ENCODE data around the gene IMPG2.

IMPG2 gene

GRCh38 chr3:101273156-101273555 lies 47.2 kb downstream of the IMPG2 start:
- DNase-seq, result no peak

- DNase-seq, result no peak
Measured at GRCh38 chr3:101271728-101272127, 48.6 kb downstream of the IMPG2 start.

- no peak for DNase-seq
Measured at GRCh38 chr3:101270149-101270548, 50.2 kb downstream of the IMPG2 start.

DNA sequence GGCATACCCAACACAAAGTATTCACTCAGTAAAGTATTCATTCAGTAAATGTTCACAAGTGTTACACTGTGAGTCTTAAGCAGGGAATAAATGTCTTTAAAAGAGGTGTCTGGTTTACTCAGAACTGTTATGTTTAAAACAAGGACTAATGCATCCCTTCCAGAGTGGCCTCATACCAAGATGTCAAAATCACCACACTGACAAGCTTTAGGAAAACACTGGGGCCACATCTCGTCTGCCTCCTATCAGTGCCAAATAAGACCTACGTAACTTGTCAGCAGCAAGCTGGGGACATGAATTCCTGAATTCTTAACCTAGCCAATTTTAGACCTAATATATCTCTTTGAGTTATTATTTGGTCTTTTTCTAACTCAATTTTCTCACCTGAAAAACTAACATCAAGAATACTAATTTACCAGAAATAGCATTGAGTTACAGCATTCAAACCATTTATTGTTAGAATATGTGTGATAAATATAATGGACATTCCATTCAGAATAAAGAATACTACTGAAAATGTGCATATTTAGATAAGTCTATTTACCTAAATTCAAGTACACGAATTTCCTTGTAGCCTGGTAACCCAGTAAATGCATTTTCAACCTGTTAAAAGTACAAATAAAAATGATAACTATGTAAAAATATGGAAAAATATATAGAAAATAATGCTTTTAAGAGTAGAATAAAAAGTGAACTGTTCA lies 51.3 kb downstream of the IMPG2 start:
- DNase-seq, result no peak

GRCh38 chr3:101268141-101268540 lies 52.2 kb downstream of the IMPG2 start:
- no peak for DNase-seq

DNA sequence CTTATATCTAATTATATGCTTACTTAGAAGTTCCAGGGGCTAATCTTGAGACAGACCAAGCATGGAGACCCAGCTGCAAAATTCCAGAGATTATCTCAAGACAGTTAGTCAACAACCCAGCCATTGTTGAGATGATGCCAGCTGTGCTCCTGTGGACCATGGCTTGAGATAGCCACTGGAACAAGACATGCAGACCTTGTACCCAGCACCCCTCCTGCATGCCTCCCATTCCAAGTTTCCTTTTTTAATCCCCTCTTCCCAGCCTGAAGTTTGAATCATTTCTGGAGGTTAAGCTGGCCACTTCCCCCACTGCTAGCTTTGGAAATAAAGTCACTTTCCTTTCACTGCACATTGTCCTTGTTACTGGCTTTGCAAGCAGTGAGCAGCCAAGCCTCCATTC lies 53.8 kb downstream of the IMPG2 start:
- no peak for DNase-seq

- no peak for DNase-seq
Measured at GRCh38 chr3:101266071-101266470, 54.3 kb downstream of the IMPG2 start.

DNA sequence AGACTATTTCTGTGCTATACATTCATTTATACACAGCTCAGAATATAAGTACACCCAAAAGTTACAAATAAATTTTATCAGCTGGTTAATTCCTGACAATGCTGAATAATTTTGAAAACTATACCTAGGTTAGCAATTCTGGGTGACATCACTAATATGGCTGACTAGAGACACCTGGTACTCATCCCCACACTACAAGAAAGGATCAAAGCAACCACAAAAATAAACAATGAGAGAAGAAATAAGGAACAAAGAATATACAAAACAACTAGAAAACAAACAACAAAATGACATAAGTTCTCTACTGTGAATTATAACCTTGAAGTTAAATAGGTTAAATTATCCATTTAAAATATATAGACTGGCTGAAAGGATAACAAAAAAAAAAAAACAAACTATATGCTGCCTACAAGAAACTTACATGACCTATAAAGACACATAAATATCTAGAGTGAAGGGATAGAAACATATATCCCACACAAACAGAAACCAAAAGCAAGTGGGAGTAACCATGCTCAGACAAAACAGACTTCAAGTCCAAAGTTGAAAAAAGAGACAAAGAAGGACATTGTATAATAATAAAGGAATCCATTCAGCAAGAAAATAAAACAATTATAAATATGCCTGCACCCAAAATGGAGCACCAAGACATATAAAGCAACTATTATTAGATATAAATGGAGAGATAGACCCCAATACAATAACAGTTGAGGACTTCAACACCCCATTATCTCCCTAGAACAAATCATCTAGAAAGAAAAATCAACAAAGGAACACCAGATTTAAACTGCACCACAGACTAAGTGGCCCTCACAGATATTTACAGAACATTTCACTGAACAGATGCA lies 57.8 kb downstream of the IMPG2 start:
- DNase-seq, result no peak

DNA sequence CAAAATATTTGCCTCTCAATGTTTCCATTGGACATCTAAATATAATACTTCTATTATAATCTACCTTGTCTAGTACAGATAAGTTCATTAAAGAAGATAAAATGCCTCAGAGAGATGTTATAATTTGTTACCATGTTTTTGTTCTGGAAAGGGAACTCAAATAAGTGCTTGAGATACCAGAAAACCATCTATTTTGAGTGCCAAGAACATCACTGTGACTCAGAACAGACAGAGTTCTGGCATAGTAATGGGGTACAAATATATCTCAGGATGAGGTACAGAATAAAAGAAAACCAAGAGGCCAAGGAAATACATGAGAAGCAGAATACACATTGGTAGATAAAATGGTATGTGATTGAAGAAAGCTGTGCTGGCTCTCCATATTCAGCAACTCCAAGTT lies 58.9 kb downstream of the IMPG2 start:
- DNase-seq, result no peak

DNA sequence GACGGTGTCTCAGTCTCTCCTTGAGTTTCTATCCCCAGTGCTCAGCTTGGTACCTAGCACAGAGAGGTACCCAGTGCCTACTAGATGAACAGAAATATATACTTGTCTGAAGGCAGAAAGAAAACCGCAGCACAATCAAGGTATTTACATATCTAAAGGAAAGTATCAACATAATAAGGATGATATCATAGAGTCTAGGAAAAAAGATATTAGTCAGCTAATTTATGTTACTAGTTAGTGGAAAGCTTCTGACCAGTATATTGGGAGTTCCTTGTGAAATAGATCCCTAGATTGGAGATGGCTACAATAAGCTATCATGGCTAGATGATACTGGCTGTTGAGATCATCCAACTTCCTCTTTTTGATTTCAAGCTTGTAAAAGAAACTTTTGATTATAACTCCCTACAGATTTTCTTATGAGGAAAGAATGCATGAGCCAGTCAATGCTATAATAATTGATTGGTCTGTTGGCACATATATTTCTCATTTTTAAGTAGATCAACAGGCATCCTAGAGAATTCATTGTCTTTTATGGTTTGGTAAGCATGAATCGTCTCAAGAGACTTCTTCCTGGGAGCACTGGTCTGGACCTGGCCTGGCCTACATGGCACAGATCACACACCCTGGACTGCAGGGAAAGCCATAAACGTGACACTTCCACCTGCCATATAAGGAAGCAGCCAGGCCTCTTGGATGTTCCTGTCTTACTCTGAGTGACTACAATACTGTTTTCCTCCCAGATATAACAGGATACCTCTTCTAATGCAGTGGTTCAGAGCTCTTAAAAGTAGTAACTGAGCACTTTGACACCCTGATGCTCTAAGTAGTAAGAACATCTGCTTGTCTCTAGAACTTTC lies 60.7 kb downstream of the IMPG2 start:
- DNase-seq, result no peak

DNA sequence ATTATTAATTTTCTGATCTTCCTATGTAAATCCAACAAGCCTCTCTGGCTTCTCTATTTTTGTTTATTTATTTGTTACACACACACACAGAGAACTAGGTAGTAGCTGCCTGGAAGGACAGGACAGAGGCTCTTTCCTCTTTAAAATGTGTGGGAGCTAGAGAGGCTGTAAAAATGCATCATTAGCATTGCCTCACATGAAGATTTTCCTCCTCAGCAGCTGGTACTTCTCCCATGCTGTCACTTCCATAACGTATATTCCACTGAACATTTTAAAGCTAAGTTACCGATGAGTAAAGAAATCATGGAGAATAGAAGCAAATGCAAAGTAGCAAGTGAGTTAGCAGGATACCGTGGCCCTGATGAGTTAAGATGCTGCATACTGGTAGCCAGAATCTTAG lies 63.9 kb downstream of the IMPG2 start:
- DNase-seq, result no peak

- DNase-seq, result no peak
Measured at GRCh38 chr3:101255441-101255840, 64.9 kb downstream of the IMPG2 start.

DNA sequence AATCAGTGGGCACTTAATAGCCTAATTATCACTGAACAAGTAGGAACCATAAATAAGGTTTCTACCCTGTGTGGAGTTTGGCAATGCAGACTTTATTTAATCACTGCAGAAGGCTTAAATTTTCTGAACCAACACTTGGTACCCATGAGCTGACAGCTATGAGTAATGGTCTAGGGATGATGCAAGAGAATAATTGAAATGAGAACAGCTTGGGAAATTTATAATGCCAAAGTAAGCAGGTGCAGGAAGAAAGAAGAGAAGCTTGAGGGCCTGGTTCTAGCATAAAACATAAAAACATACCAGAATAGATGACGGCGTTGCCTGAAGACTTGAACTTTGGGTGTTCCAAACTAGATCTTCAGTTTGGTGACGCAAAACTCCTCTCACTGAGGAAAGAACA lies 67.0 kb downstream of the IMPG2 start:
- DNase-seq, result no peak

DNA sequence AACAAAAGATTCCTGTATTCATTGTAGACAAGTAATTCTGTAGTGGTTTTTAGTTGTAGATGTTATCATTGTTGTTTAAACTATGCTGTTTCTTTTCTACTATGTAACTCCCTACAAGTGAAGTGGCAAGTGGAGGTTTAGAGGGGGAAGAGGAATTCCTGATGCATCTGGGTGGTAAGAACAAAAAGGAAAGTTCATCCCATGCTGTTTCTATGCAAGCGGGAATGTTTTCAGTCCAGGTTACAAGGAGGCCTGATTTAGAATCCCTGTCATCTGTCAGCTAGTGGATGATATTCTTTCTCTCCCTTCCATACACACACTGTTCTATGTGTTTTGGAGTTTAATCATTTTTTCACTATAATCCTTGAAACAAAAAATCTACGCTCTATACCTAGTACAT lies 67.4 kb downstream of the IMPG2 start:
- no peak for DNase-seq

- no peak for DNase-seq
Measured at GRCh38 chr3:101252307-101252706, 68.1 kb downstream of the IMPG2 start.

DNA sequence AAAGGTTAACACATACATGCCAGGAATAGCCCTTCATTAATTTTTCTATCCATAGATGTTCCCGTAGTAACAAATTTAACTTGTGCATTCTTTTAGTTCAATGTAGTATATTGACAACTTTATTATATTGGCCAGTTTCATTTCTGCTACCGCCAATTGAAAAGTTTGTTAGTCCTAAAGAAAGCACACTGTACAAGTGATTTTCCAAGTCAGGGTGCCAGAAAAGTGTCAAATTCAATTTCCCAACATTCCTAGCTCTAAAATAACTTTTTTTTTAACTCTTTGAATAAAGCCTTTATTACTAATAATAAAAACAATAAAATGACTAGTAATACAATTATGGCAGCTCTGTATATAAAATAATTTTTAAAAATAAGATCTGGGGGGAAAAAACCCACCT lies 68.9 kb downstream of the IMPG2 start:
- no peak for DNase-seq

GRCh38 chr3:101249522-101249921 lies 70.9 kb downstream of the IMPG2 start:
- no peak for DNase-seq

GRCh38 chr3:101248736-101249135 lies 71.6 kb downstream of the IMPG2 start:
- no peak for DNase-seq

- no peak for DNase-seq
Measured at GRCh38 chr3:101244212-101244575, 76.2 kb downstream of the IMPG2 start.

- DNase-seq, result no peak
Measured at GRCh38 chr3:101243285-101244211, 76.8 kb downstream of the IMPG2 start.

GRCh38 chr3:101240719-101241399 lies 79.5 kb downstream of the IMPG2 start:
- DNase-seq, result no peak

DNA sequence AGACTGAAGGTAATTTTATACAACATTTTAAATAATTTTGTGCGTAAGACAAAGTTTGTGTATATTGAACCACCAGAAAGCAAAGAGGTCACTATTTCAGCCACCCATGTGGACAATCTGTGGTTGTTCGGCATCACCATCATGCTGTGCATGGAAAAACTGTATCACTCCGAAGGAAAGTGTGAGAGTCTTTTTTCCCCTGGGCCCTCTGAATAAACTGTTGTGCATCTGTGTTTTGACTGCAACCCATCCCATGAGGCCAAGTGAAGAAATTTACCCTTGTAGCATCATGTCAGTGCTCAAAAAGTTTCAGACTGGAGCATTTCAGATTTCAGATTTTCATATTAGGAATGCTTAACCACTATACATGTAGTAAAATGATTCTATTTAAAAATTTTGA lies 85.3 kb downstream of the IMPG2 start:
- no peak for DNase-seq
